ENCODE results near the gene SH3GL1.
A peak's percentile ranks its signal among the peaks of the same experiment; 100 is the strongest.

The SH3GL1 gene

GRCh38 chr19:4342615-4343369 lies 57.6 kb downstream of the SH3GL1 start:
- H3K9me3 ChIP-seq (ENCODE audit: severe bottlenecking), result no peaks in the 10 kb centered on the region
- DNase-seq (ENCODE audit: low spot score) (peak; percentile 95), ATAC-seq (ENCODE audit: low read depth) (peak; percentile 90)
- no peaks in the 10 kb centered on the region for H3K36me3 ChIP-seq (ENCODE audit: low read depth)
- TF ChIP-seq, protein P1, sequence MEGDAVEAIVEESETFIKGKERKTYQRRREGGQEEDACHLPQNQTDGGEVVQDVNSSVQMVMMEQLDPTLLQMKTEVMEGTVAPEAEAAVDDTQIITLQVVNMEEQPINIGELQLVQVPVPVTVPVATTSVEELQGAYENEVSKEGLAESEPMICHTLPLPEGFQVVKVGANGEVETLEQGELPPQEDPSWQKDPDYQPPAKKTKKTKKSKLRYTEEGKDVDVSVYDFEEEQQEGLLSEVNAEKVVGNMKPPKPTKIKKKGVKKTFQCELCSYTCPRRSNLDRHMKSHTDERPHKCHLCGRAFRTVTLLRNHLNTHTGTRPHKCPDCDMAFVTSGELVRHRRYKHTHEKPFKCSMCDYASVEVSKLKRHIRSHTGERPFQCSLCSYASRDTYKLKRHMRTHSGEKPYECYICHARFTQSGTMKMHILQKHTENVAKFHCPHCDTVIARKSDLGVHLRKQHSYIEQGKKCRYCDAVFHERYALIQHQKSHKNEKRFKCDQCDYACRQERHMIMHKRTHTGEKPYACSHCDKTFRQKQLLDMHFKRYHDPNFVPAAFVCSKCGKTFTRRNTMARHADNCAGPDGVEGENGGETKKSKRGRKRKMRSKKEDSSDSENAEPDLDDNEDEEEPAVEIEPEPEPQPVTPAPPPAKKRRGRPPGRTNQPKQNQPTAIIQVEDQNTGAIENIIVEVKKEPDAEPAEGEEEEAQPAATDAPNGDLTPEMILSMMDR (IDR thresholded peaks at IDR 0.05; ENCODE audit: poor library complexity, severe bottlenecking), result no peak
- H3K27ac ChIP-seq (ENCODE audit: poor library complexity, severe bottlenecking), result peak overlapping the region; percentile 56
- H3K4me3 ChIP-seq (ENCODE audit: severe bottlenecking), result peak overlapping the region; percentile 49
- H3K4me1 ChIP-seq (ENCODE audit: insufficient read depth, poor library complexity, severe bottlenecking), result no peaks in the 10 kb centered on the region
- H3K27me3 ChIP-seq (ENCODE audit: insufficient read depth, poor library complexity, severe bottlenecking), result no peaks in the 10 kb centered on the region

GRCh38 chr19:4342314-4342614 lies 58.1 kb downstream of the SH3GL1 start:
- peak; percentile 0; the same call in 2 of the 3 replicates for ATAC-seq (ENCODE audit: low read depth)
- H3K36me3 ChIP-seq (ENCODE audit: low read depth), result no peaks in the 10 kb centered on the region
- TF ChIP-seq, protein P1 (IDR thresholded peaks at IDR 0.05; ENCODE audit: poor library complexity, severe bottlenecking), result no peak
- no peaks in the 10 kb centered on the region for H3K9me3 ChIP-seq (ENCODE audit: severe bottlenecking)
- H3K4me1 ChIP-seq (ENCODE audit: insufficient read depth, poor library complexity, severe bottlenecking), result no peaks in the 10 kb centered on the region
- peak overlapping the region; percentile 56 for H3K27ac ChIP-seq (ENCODE audit: poor library complexity, severe bottlenecking)
- H3K27me3 ChIP-seq (ENCODE audit: insufficient read depth, poor library complexity, severe bottlenecking), result no peaks in the 10 kb centered on the region
- no peak for DNase-seq (ENCODE audit: low spot score)
- H3K4me3 ChIP-seq (ENCODE audit: severe bottlenecking), result peak overlapping the region; percentile 43

DNA sequence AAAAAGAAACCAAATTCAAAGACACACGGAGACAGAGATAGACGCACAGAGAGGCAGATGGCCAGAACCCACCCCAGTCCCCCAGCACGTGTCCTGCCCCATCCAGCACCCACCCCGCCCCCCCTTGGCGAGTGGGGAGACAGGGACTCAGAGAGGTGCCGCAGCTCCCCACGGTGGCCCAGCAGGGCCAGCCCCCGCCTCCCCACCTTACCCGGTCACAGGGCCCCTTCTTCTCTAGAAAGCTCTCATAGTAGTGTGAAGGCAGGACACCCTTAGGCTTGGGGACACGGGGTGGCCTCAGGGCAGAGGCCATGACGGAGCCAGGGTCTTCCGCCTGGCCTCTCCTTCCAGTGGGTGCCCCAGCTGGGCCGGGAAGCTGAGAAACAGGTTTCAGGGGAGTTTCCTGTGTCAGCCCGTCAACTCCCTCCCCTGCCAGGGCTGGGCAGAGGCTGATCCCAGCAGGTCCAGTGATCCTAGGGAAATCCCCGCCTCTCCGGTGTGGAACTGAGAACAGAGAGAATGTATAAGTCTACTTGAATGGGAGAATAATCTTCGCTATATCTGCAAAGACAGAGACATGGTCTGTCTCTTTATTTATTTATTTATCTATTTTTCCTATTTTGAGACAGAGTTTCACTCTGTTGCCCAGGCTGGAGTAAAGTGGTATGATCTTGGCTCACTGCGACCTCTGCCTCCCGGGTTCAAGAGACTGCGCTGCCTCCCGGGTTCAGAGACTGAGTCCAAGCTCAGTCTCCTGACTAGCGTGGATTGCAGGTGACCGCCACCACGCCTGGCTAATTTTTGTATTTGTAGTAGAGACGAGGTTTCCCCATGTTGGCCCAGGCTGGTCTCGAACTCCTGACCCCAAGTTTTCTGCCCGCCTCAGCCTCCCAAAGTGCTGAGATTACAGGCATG lies 61.6 kb downstream of the SH3GL1 start, which contains the start of gene STAP2:
Gene STAP2 (minus strand): TSS at position 387 of the 915 bp plus-strand sequence. CDS start 74 bp downstream, at position 313.
- Histone ChIP-seq H3K27me3 (ENCODE audit: insufficient read depth, poor library complexity, severe bottlenecking) (no peaks in the 10 kb centered on the region), H3K9me3 (ENCODE audit: severe bottlenecking) (no peaks in the 10 kb centered on the region), H3K4me1 (ENCODE audit: insufficient read depth, poor library complexity, severe bottlenecking) (no peaks in the 10 kb centered on the region), H3K27ac (ENCODE audit: poor library complexity, severe bottlenecking) (peak within 1 kb of the TSS; percentile 48), H3K4me3 (ENCODE audit: severe bottlenecking) (peak within 1 kb of the TSS; percentile 43), H3K36me3 (ENCODE audit: low read depth) (no peaks in the 10 kb centered on the region; the same call in 1 of the 2 replicates)
- no peak for DNase-seq (ENCODE audit: low spot score)
- TF ChIP-seq, protein P1 (IDR thresholded peaks at IDR 0.05; ENCODE audit: poor library complexity, severe bottlenecking), result no peak
- peak; percentile 33 for ATAC-seq (ENCODE audit: low read depth)

- H3K27me3 ChIP-seq (ENCODE audit: insufficient read depth, poor library complexity, severe bottlenecking), result no peaks in the 10 kb centered on the region
- TF ChIP-seq, protein P1 (IDR thresholded peaks at IDR 0.05; ENCODE audit: poor library complexity, severe bottlenecking), result no peak
- no peaks in the 10 kb centered on the region; the same call in 1 of the 2 replicates for H3K36me3 ChIP-seq (ENCODE audit: low read depth)
- no peak for DNase-seq (ENCODE audit: low spot score)
- peak overlapping the region; percentile 48 for H3K27ac ChIP-seq (ENCODE audit: poor library complexity, severe bottlenecking)
- H3K9me3 ChIP-seq (ENCODE audit: severe bottlenecking), result no peaks in the 10 kb centered on the region
- no peak for ATAC-seq (ENCODE audit: low read depth)
- no peaks in the 10 kb centered on the region for H3K4me1 ChIP-seq (ENCODE audit: insufficient read depth, poor library complexity, severe bottlenecking)
- peak overlapping the region; percentile 43 for H3K4me3 ChIP-seq (ENCODE audit: severe bottlenecking)
These were observed 62.4 kb downstream of the SH3GL1 start for GRCh38 chr19:4337906-4338440.

All from RWPE2 (cell line).